M059J (cell line): ENCODE results near the gene PDE5A. TPM values are rescaled to one million over a fixed set of nuclear protein-coding genes. Genes with fewer than 3 reads are reported as not detected.
"Not testable (repeated sequence)": the region's sequence is repeated elsewhere in the genome, so short reads cannot be mapped to it uniquely, and the experiment has no call there.

Experiments used
- DNase-seq: peaks from one replicate; pipeline ENCODE4 v3.0.0-alpha.2; 2012; ENCODE audit warnings: low read depth
- total RNA-seq: library from RNA; depleted of rRNA; stranded (reverse); fragments of >200 nt; shearing (Covaris generic); gene quantifications from 2 replicates; pipeline ENCODE4 v1.2.3, GENCODE V29; 2014

Gene PDE5A
- total RNA-seq, 1 experiment from 2014 or later, result 51.5 TPM

- not testable (repeated sequence) for DNase-seq
These were observed 157.9 kb downstream of the PDE5A start for GRCh38 chr4:119470737-119471063.

GRCh38 chr4:119470021-119470736, 158.4 kb downstream of the PDE5A start:
- peak; percentile 56 for DNase-seq

GRCh38 chr4:119469039-119469438, 159.6 kb downstream of the PDE5A start:
- DNase-seq, result not testable (repeated sequence)

GRCh38 chr4:119462733-119463132, 165.9 kb downstream of the PDE5A start:
- DNase-seq, result peak; percentile 9

- DNase-seq, result peak; percentile 67
These were observed 172.9 kb downstream of the PDE5A start for GRCh38 chr4:119455734-119456133.

- DNase-seq, result peak; percentile 91
These were observed 173.9 kb downstream of the PDE5A start for GRCh38 chr4:119454491-119455270.

- DNase-seq, result not testable (repeated sequence)
These were observed 174.5 kb downstream of the PDE5A start for GRCh38 chr4:119454151-119454490.

GRCh38 chr4:119453286-119453685, 175.3 kb downstream of the PDE5A start:
- DNase-seq, result not testable (repeated sequence)

GRCh38 chr4:119449851-119450250, 178.8 kb downstream of the PDE5A start:
- not testable (repeated sequence) for DNase-seq
